Fibroblast of mammary gland (primary cell): Measurements from ENCODE around the gene STARD13.

Experiments
- DNase-seq: peaks from one replicate; pipeline ENCODE4 v3.0.0-alpha.2; 2010; ENCODE audit warnings: low read depth
- H3K4me3 ChIP-seq: 2 replicates; pipeline ENCODE4 v1.5.1; 2011; ENCODE audit warnings: low read depth, mild to moderate bottlenecking, low read length, moderate library complexity; ENCODE audit not compliant: control insufficient read depth
- CTCF ChIP-seq: conservative IDR thresholded peaks from 2 replicates; pipeline ENCODE4 v1.5.1; 2011; ENCODE audit warnings: low read depth, low read length, inconsistent platforms; ENCODE audit not compliant: control insufficient read depth, insufficient read depth

STARD13 gene

GRCh38 chr13:33076001-33076992 is 209.3 kb downstream of the STARD13 start:
- no peak for TF ChIP-seq CTCF
- no peak for DNase-seq
- no peak overlapping the region for H3K4me3 ChIP-seq

GRCh38 chr13:33073338-33073737 is 212.2 kb downstream of the STARD13 start:
- H3K4me3 ChIP-seq = no peak overlapping the region
- no peak for TF ChIP-seq CTCF
- no peak for DNase-seq

- H3K4me3 ChIP-seq = no peak overlapping the region
- no peak for DNase-seq
- no peak for TF ChIP-seq CTCF
Measured at GRCh38 chr13:33072759-33073158, 212.8 kb downstream of the STARD13 start.

- H3K4me3 ChIP-seq = no peak overlapping the region
- DNase-seq = peak; percentile 34
- TF ChIP-seq CTCF = no peak
Measured at GRCh38 chr13:33072282-33072681, 213.3 kb downstream of the STARD13 start.

- H3K4me3 ChIP-seq = no peak overlapping the region
- peak; percentile 45 for DNase-seq
- no peak for TF ChIP-seq CTCF
Measured at GRCh38 chr13:33070713-33071112, 214.8 kb downstream of the STARD13 start.

GRCh38 chr13:33069365-33069764 is 216.2 kb downstream of the STARD13 start:
- peak; percentile 42 for DNase-seq
- peak; percentile 43 for TF ChIP-seq CTCF
- H3K4me3 ChIP-seq = no peak overlapping the region
